Choroid plexus epithelial cell (primary cell): ENCODE measurements around the gene TCF15.

ENCODE experiments used
- DNase-seq: peaks from one replicate; pipeline ENCODE4 v3.0.0-alpha.2; 2010; ENCODE audit warnings: low read depth
- H3K4me3 ChIP-seq: 2 replicates; pipeline ENCODE4 v1.5.1; 2011; ENCODE audit warnings: low read depth, mild to moderate bottlenecking, control low read depth, low read length, moderate library complexity
- TF ChIP-seq, protein P1 (sequence below): conservative IDR thresholded peaks from 2 replicates; pipeline ENCODE4 v1.5.1; 2011; ENCODE audit warnings: low read depth, mild to moderate bottlenecking, control low read depth, inconsistent platforms, low read length, moderate library complexity

The TCF15 gene

DNA sequence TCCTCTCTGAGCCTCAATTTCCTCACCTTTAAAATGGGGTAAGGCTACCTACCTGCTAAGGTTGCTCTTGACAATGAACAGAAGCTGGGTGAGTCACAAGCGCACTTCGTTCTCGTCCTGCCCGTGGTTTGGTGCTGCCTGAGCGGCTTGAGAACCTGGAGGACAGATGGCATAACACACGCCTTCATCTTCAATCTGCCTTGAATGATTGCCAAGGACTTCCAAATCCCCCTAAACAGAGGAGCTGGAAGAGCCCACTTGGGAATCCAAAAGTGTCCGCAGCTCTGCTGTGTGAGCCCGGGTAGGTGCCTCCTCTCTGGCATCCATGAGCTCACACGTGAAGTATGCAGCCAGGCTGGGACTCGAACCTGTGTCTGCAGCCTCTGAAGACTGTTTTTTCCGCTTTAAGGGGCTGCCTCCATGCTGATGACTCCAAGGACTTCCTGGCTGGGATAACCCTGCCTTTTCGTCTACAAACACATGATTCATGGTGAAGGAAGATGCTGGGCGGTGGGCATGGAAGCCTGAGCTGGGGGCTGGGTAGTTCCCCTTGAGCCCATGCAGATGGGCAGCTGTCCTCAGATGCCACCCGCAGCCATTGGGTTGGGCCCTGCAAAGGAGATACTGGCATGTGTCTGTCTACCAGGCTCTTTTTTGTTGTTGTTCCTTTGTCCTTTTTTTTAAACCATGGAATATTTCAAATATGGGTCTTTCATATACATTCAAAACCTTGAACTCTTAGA, 41.3 kb downstream of the TCF15 start:
- no peak for DNase-seq
- TF ChIP-seq, protein P1, sequence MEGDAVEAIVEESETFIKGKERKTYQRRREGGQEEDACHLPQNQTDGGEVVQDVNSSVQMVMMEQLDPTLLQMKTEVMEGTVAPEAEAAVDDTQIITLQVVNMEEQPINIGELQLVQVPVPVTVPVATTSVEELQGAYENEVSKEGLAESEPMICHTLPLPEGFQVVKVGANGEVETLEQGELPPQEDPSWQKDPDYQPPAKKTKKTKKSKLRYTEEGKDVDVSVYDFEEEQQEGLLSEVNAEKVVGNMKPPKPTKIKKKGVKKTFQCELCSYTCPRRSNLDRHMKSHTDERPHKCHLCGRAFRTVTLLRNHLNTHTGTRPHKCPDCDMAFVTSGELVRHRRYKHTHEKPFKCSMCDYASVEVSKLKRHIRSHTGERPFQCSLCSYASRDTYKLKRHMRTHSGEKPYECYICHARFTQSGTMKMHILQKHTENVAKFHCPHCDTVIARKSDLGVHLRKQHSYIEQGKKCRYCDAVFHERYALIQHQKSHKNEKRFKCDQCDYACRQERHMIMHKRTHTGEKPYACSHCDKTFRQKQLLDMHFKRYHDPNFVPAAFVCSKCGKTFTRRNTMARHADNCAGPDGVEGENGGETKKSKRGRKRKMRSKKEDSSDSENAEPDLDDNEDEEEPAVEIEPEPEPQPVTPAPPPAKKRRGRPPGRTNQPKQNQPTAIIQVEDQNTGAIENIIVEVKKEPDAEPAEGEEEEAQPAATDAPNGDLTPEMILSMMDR, result no peak
- H3K4me3 ChIP-seq, result no peak overlapping the region

DNA sequence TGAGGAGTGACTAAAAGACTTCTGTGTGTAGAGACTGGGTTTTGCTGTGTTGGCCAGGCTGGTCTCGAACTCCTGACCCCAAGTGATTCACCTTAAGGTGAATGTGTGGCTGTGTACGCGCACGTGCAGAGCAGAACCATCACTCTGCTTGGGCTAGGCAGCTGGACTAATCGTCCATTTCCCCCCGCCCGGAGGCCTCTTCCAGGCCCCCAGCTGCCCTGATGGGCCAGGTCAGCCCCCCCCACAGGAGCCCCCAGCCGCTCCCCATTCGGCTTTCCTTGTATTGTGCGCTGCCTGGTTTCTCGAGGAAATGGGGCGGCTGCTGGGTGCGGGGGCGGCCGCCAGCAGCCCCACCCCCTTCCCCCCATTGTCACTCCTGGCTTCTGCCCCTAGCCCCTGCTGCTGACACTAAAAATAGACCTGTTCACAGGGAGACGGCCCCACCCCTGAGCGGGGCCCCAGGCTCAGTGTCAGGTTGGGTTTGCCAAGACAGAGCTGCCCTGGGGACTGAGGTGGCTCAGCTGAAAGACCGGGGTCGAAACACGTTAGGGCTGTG, 41.9 kb downstream of the TCF15 start:
- TF ChIP-seq, protein P1, result no peak
- H3K4me3 ChIP-seq, result no peak overlapping the region
- DNase-seq, result no peak

DNA sequence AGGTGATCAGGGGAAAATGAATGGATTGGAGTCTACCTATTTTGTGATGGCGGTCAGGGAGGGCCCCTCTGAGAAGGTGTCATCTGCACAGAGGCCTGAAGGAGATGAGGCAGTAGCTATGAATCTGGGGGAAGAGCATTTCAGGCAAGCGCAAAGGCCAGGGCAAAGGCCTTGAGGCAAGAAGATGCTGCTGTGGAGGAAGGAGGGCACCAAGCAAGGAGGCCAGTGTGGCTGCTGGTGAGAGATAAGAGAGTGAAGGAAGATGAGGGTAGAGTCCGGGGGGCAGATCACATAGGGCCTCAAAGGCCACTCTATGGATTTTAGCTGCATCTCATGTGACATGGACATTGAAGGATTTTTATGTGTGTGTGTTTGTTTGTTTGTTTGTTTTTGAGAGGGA, 45.9 kb downstream of the TCF15 start:
- no peak for DNase-seq
- TF ChIP-seq, protein P1, result no peak
- no peak overlapping the region for H3K4me3 ChIP-seq

- no peak for DNase-seq
- no peak overlapping the region for H3K4me3 ChIP-seq
- TF ChIP-seq, protein P1, result no peak
These were observed 46.9 kb downstream of the TCF15 start for GRCh38 chr20:563187-563586.

DNA sequence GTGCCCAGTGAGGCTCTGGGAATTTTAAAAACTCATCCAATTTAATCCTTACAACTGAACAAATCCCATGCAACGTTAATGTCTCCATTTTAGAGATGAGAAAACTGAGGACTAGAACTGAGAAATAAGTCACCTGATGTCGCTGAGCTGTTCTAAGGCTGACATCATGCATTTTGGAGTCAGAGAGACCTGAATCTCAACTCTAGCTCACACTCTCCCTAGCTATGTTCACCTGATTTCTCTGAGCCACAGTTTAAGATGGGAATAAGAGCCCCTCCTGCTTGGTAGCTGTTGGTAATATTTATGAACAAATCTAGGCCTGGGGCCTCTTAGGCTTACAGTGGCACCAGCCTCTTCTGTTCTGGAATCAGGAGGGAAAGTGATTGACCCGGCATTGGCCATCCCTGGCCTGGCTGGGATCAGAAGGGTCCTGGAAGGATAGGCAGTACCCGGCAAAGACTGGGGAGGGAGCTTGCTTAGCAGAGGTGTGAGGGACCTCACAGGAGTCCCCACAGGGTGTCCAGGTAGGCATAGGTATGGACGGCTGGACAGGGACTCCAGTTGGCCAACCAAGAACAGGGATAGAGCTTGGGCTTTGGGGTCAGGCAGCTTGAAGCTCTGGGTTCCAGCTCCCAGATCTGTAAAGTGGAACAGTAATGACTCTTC, 47.7 kb downstream of the TCF15 start:
- H3K4me3 ChIP-seq, result no peak overlapping the region
- DNase-seq, result no peak
- TF ChIP-seq, protein P1, result no peak

DNA sequence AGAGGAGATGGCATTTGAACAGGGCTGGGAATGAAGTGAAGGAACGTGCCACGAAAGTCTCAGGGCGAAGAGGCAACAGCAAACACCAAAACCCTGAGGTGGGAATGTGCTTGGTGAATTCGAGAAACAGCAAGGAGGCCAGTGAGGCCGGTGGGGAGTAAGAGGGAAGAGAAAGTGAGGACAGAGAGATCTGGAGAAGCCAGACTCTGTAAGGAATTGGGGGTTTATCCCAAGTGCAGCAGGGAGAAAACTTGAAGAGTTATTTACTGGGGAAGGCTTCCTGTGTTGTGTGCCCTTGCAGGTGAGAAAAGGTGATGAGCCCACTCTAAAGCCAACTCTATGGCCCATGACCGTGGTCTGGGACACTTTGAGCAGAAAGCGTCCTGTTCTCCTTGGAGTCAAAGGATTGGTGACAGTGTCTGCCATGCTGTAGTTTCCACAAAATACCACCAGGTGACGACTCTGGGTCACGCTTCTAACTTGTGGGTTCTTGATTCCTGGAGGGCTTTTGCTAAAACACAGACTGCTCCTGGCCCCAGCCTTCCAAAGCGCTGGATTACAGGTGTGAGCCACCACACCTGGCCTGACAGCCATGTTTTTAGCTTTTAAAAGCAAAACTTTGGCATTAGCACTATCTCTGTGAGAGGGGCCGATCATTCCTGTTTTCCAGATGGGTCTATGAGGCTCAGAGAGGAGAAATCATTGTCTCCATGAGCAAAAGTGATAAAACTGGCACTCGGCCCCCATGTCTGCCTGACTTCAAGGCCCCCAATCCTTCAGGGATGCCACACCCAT, 48.5 kb downstream of the TCF15 start:
- no peak overlapping the region for H3K4me3 ChIP-seq
- TF ChIP-seq, protein P1, result peak; percentile 100
- DNase-seq, result peak; percentile 81
